Activated CD4-positive, alpha-beta memory T cell treated with anti-CD3 and anti-CD28 coated beads for 36 hours (primary cell): ENCODE data around the gene ARHGEF4. TPM values are rescaled to one million over a fixed set of nuclear protein-coding genes. Genes with fewer than 3 reads are reported as not detected.

Experiments used
- CTCF ChIA-PET: fragments of 350-600 bp; sonication (Branson Sonifier 250); formaldehyde crosslinking; loops from one replicate; lab custom pipeline; 2021; ENCODE audit warnings: antibody characterized with exemption, inconsistent platforms; lab: Charles Lee
- POLR2A ChIA-PET: fragments of 350-600 bp; sonication (Branson Sonifier 250); formaldehyde crosslinking; loops from one replicate; lab custom pipeline; 2021; ENCODE audit warnings: antibody characterized with exemption; lab: Charles Lee
- DNase-seq: peaks from one replicate; pipeline ENCODE4 v3.0.0-alpha.2; 2020
- H3K27ac Mint-ChIP-seq: one replicate; pipeline ENCODE4 v1.8.0; 2021; ENCODE audit warnings: mixed read lengths
- H3K27me3 Mint-ChIP-seq: one replicate; pipeline ENCODE4 v1.8.0; 2021; ENCODE audit warnings: mixed read lengths
- H3K36me3 Mint-ChIP-seq: one replicate; pipeline ENCODE4 v1.8.0; 2021; ENCODE audit warnings: mixed read lengths
- H3K4me1 Mint-ChIP-seq: one replicate; pipeline ENCODE4 v1.8.0; 2021; ENCODE audit warnings: low read depth, mixed read lengths
- H3K4me3 Mint-ChIP-seq: one replicate; pipeline ENCODE4 v1.8.0; 2021; ENCODE audit warnings: mild to moderate bottlenecking, mixed read lengths
- H3K9me3 Mint-ChIP-seq: one replicate; pipeline ENCODE4 v1.8.0; 2021; ENCODE audit warnings: mixed read lengths
- intact Hi-C: fragments of 100-400 bp; cut with micrococcal nuclease; formaldehyde crosslinking; loops from one replicate; pipeline ENCODE4 v1.15.1; 2023
- total RNA-seq, 2 experiments: library from RNA; stranded (reverse); gene quantifications; one replicate each; pipeline ENCODE4 v1.2.3, GENCODE V29; 2021

Gene ARHGEF4
- total RNA-seq, 2 experiments from 2014 or later: 0.52 to 0.58 TPM

- Mint-ChIP-seq H3K4me1 (no peaks in the 10 kb centered on the region), H3K9me3 (no peaks in the 10 kb centered on the region), H3K36me3 (no peaks in the 10 kb centered on the region), H3K27ac (no peak overlapping the region), H3K4me3 (no peak overlapping the region), H3K27me3 (peaks cover 12% of the 10 kb centered on the region)
- ChIA-PET CTCF (interaction anchor here (0.7 to 7.2 kb wide), 11 partner anchors 8 to 127 kb away, joined by 3 to 76 read pairs (median 4); no protein-coding TSS in a partner anchor), POLR2A (no interaction called here)
- DNase-seq: peak; percentile 69
- intact Hi-C loops: loop anchor here (1.0 kb wide), 1 partner anchor 123 kb away; no protein-coding TSS in a partner anchor
Measured at GRCh38 chr2:130920415-130921163, 83.9 kb downstream of the ARHGEF4 start.

- H3K27ac Mint-ChIP-seq: no peak overlapping the region
- no peaks in the 10 kb centered on the region for H3K36me3 Mint-ChIP-seq
- intact Hi-C loops: no loop called here
- peaks cover 12% of the 10 kb centered on the region for H3K27me3 Mint-ChIP-seq
- CTCF ChIA-PET: interaction anchor here (0.8 to 7.2 kb wide), 10 partner anchors 8 to 128 kb away, joined by 3 to 76 read pairs (median 4); no protein-coding TSS in a partner anchor
- no peaks in the 10 kb centered on the region for H3K9me3 Mint-ChIP-seq
- H3K4me1 Mint-ChIP-seq: no peaks in the 10 kb centered on the region
- no peak for DNase-seq
- POLR2A ChIA-PET: no interaction called here
- no peak overlapping the region for H3K4me3 Mint-ChIP-seq
Measured at GRCh38 chr2:130921164-130921476, 84.4 kb downstream of the ARHGEF4 start.

GRCh38 chr2:130922417-130922816 lies 85.7 kb downstream of the ARHGEF4 start:
- H3K4me3 Mint-ChIP-seq: no peak overlapping the region
- POLR2A ChIA-PET: no interaction called here

GRCh38 chr2:130928385-130928784 lies 91.7 kb downstream of the ARHGEF4 start:
- intact Hi-C loops: no loop called here
- DNase-seq: no peak
- ChIA-PET POLR2A (no interaction called here), CTCF (interaction anchor here (1.9 kb wide), 1 partner anchor 8 kb away, joined by 5 read pairs; no protein-coding TSS in a partner anchor)
- peaks cover 7% of the 10 kb centered on the region for H3K9me3 Mint-ChIP-seq
- no peak overlapping the region for H3K27ac Mint-ChIP-seq
- H3K27me3 Mint-ChIP-seq: peaks cover 5% of the 10 kb centered on the region
- H3K4me1 Mint-ChIP-seq: no peaks in the 10 kb centered on the region
- H3K4me3 Mint-ChIP-seq: no peak overlapping the region
- H3K36me3 Mint-ChIP-seq: no peaks in the 10 kb centered on the region

More at GRCh38 chr2:130922417-130922816, 85.7 kb downstream of the ARHGEF4 start:
- Mint-ChIP-seq H3K27me3 (peaks cover 3% of the 10 kb centered on the region), H3K9me3 (no peaks in the 10 kb centered on the region), H3K27ac (no peak overlapping the region), H3K4me1 (no peaks in the 10 kb centered on the region), H3K36me3 (no peaks in the 10 kb centered on the region)
- CTCF ChIA-PET: interaction anchor here (7.2 kb wide), 1 partner anchor 125 kb away, joined by 76 read pairs; no protein-coding TSS in a partner anchor
- intact Hi-C loops: no loop called here
- no peak for DNase-seq

- intact Hi-C loops: no loop called here
- no peaks in the 10 kb centered on the region for H3K4me1 Mint-ChIP-seq
- no peak for DNase-seq
- CTCF ChIA-PET: no interaction called here
- no peak overlapping the region for H3K27ac Mint-ChIP-seq
- peaks cover 5% of the 10 kb centered on the region for H3K27me3 Mint-ChIP-seq
- POLR2A ChIA-PET: no interaction called here
- H3K9me3 Mint-ChIP-seq: peaks cover 7% of the 10 kb centered on the region
- no peaks in the 10 kb centered on the region for H3K36me3 Mint-ChIP-seq
- H3K4me3 Mint-ChIP-seq: no peak overlapping the region
Measured at GRCh38 chr2:130930740-130931659, 94.3 kb downstream of the ARHGEF4 start.

GRCh38 chr2:130933501-130933900 lies 96.8 kb downstream of the ARHGEF4 start:
- ChIA-PET CTCF (no interaction called here), POLR2A (no interaction called here)
- H3K4me1 Mint-ChIP-seq: no peaks in the 10 kb centered on the region

GRCh38 chr2:130936451-130936850 lies 99.7 kb downstream of the ARHGEF4 start:
- CTCF ChIA-PET: no interaction called here
- POLR2A ChIA-PET: no interaction called here

More at GRCh38 chr2:130933501-130933900, 96.8 kb downstream of the ARHGEF4 start:
- Mint-ChIP-seq H3K4me3 (no peak overlapping the region), H3K36me3 (peaks cover 2% of the 10 kb centered on the region), H3K27ac (no peak overlapping the region), H3K27me3 (peaks cover 10% of the 10 kb centered on the region), H3K9me3 (peaks cover 11% of the 10 kb centered on the region)
- no peak for DNase-seq
- intact Hi-C loops: no loop called here

GRCh38 chr2:130947967-130948366 lies 111.3 kb downstream of the ARHGEF4 start:
- Mint-ChIP-seq H3K36me3 (peaks cover 12% of the 10 kb centered on the region), H3K4me3 (no peak overlapping the region), H3K27me3 (peaks cover 6% of the 10 kb centered on the region), H3K9me3 (peaks cover 26% of the 10 kb centered on the region), H3K27ac (no peak overlapping the region), H3K4me1 (no peaks in the 10 kb centered on the region)
- CTCF ChIA-PET: interaction anchor here (1.3 kb wide), 1 partner anchor 150 kb away, joined by 3 read pairs; no protein-coding TSS in a partner anchor
- POLR2A ChIA-PET: no interaction called here
- intact Hi-C loops: no loop called here
- DNase-seq: no peak

More at GRCh38 chr2:130936451-130936850, 99.7 kb downstream of the ARHGEF4 start:
- DNase-seq: no peak
- Mint-ChIP-seq H3K9me3 (peaks cover 8% of the 10 kb centered on the region), H3K36me3 (peaks cover 2% of the 10 kb centered on the region), H3K4me3 (no peak overlapping the region), H3K4me1 (no peaks in the 10 kb centered on the region), H3K27me3 (peaks cover 9% of the 10 kb centered on the region), H3K27ac (no peak overlapping the region)
- intact Hi-C loops: no loop called here

- Mint-ChIP-seq H3K36me3 (peaks cover 11% of the 10 kb centered on the region), H3K9me3 (peaks cover 28% of the 10 kb centered on the region), H3K27me3 (peaks cover 7% of the 10 kb centered on the region), H3K27ac (no peak overlapping the region), H3K4me1 (no peaks in the 10 kb centered on the region), H3K4me3 (no peak overlapping the region)
- ChIA-PET CTCF (no interaction called here), POLR2A (no interaction called here)
- DNase-seq: no peak
- intact Hi-C loops: no loop called here
Measured at GRCh38 chr2:130949954-130950353, 113.2 kb downstream of the ARHGEF4 start.

GRCh38 chr2:130951018-130951417 lies 114.3 kb downstream of the ARHGEF4 start:
- H3K36me3 Mint-ChIP-seq: peaks cover 5% of the 10 kb centered on the region
- POLR2A ChIA-PET: no interaction called here
- H3K27me3 Mint-ChIP-seq: peaks cover 7% of the 10 kb centered on the region
- no peak overlapping the region for H3K4me3 Mint-ChIP-seq
- intact Hi-C loops: no loop called here
- no peak overlapping the region for H3K27ac Mint-ChIP-seq
- H3K4me1 Mint-ChIP-seq: no peaks in the 10 kb centered on the region
- CTCF ChIA-PET: no interaction called here
- H3K9me3 Mint-ChIP-seq: peaks cover 27% of the 10 kb centered on the region
- no peak for DNase-seq

GRCh38 chr2:130954873-130955272 lies 118.2 kb downstream of the ARHGEF4 start:
- DNase-seq: no peak
- ChIA-PET POLR2A (no interaction called here), CTCF (no interaction called here)
- Mint-ChIP-seq H3K27me3 (peaks cover 7% of the 10 kb centered on the region), H3K9me3 (peaks cover 27% of the 10 kb centered on the region), H3K36me3 (peaks cover 5% of the 10 kb centered on the region), H3K4me1 (no peaks in the 10 kb centered on the region), H3K27ac (no peak overlapping the region), H3K4me3 (no peak overlapping the region)
- intact Hi-C loops: no loop called here

- no peak for DNase-seq
- POLR2A ChIA-PET: no interaction called here
- Mint-ChIP-seq H3K27ac (no peak overlapping the region), H3K4me3 (no peak overlapping the region), H3K4me1 (no peaks in the 10 kb centered on the region), H3K36me3 (peaks cover 1% of the 10 kb centered on the region), H3K9me3 (peaks cover 22% of the 10 kb centered on the region), H3K27me3 (peaks cover 21% of the 10 kb centered on the region)
- CTCF ChIA-PET: no interaction called here
- intact Hi-C loops: no loop called here
Measured at GRCh38 chr2:130957915-130958314, 121.2 kb downstream of the ARHGEF4 start.
